PFSK-1 (cell line): ENCODE measurements around the gene NLRC3.

Experiments used
- FOXP2 ChIP-seq: optimal IDR thresholded peaks from 2 replicates; pipeline ENCODE3; 2011; ENCODE audit warnings: borderline replicate concordance, control low read depth, inconsistent platforms; ENCODE audit not compliant: insufficient read depth; ENCODE audit errors: extremely low read length, extremely low read depth
- POLR2AphosphoS5 ChIP-seq: IDR thresholded peaks from 2 replicates; pipeline ENCODE4 v1.6.1; 2012; ENCODE audit warnings: low read depth, mild to moderate bottlenecking, control low read depth, low read length, moderate library complexity
- REST ChIP-seq, 2 experiments: IDR thresholded peaks; 2 replicates each; pipeline versions ENCODE4 v1.6.1 to v1.8.0; 2011 to 2012; ENCODE audit warnings: low read depth in 2 of 2, low read length in 2 of 2, control low read depth in 1 of 2, inconsistent platforms in 1 of 2, mild to moderate bottlenecking in 1 of 2, moderate library complexity in 1 of 2; ENCODE audit not compliant: insufficient read depth in 1 of 2
- SIN3A ChIP-seq: IDR thresholded peaks from 2 replicates; pipeline ENCODE4 v1.6.1; 2012; ENCODE audit warnings: mild to moderate bottlenecking, low read length, moderate library complexity, borderline replicate concordance; ENCODE audit not compliant: insufficient read depth
- TAF1 ChIP-seq: IDR thresholded peaks from 2 replicates; pipeline ENCODE4 v1.6.1; 2012; ENCODE audit warnings: low read length, control low read depth, borderline replicate concordance; ENCODE audit not compliant: insufficient read depth

The NLRC3 gene

GRCh38 chr16:3536271-3536731 lies 40.9 kb downstream of the NLRC3 start:
- TF ChIP-seq POLR2AphosphoS5 (no peak), TAF1 (no peak), FOXP2 (no peak), REST (IDR thresholded peaks at IDR 0.05; ENCODE audit: insufficient read depth in 1 of 2, low read depth in 2 of 2, low read length in 2 of 2) (no peak), SIN3A (no peak)

GRCh38 chr16:3534126-3534525 lies 43.1 kb downstream of the NLRC3 start:
- TF ChIP-seq POLR2AphosphoS5: no peak
- no peak for TF ChIP-seq FOXP2
- TF ChIP-seq REST (IDR thresholded peaks at IDR 0.05; ENCODE audit: insufficient read depth in 1 of 2, low read depth in 2 of 2, low read length in 2 of 2): no peak
- TF ChIP-seq SIN3A: no peak
- TF ChIP-seq TAF1: no peak

GRCh38 chr16:3532741-3533140 lies 44.5 kb downstream of the NLRC3 start:
- TF ChIP-seq SIN3A: no peak
- TF ChIP-seq REST (IDR thresholded peaks at IDR 0.05; ENCODE audit: insufficient read depth in 1 of 2, low read depth in 2 of 2, low read length in 2 of 2): no peak
- no peak for TF ChIP-seq POLR2AphosphoS5
- TF ChIP-seq FOXP2: no peak
- no peak for TF ChIP-seq TAF1

- no peak for TF ChIP-seq POLR2AphosphoS5
- no peak for TF ChIP-seq TAF1
- TF ChIP-seq REST (IDR thresholded peaks at IDR 0.05; ENCODE audit: insufficient read depth in 1 of 2, low read depth in 2 of 2, low read length in 2 of 2): no peak
- TF ChIP-seq SIN3A: no peak
- TF ChIP-seq FOXP2: no peak
Observed at GRCh38 chr16:3530371-3530914, 46.8 kb downstream of the NLRC3 start.

GRCh38 chr16:3529175-3529574 lies 48.0 kb downstream of the NLRC3 start:
- TF ChIP-seq FOXP2: no peak
